ENCODE measurements around the gene TLX1.

DNA sequence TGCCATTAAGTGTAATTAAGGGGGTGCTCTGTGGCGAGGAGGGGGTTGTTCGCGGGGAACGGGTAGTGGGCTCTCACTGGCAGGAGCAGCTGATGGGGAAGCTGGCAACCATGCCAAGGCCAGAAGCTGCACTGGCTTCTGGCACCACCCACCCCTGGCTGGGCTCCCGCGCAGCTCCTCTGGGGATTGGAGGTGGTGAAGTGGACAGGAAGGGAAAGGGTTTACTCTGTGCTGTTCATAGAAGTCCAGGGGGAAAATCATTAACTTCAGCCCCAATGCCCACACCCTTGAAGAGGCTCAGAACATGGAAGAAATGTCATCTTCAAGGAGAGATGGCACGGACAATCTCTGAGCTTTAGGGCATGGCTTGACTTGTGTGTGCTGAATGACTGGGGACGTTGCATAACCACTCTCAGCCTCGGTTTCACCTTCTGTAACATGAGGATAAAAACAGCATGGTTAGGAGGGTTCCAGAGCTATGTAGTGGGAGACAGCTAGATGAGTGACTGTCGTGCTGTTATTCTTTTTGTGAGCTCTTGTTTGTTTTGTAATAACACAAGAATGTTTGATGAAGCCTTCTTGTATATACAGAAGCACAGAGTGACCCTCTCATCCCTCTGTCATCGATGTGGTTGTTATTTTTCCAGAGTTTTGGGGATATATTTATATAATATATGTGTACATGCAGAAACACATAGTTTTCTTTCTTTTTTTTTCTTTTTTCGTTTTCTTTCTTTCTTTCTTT lies 39.4 kb upstream of the TLX1 start:
- no peak for TF ChIP-seq CBX8 (IDR thresholded peaks at IDR 0.05)
- no peak for TF ChIP-seq NFE2L2 (conservative IDR thresholded peaks at IDR 0.05; ENCODE audit: low read length)
- TF ChIP-seq, protein P1, sequence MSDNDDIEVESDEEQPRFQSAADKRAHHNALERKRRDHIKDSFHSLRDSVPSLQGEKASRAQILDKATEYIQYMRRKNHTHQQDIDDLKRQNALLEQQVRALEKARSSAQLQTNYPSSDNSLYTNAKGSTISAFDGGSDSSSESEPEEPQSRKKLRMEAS (IDR thresholded peaks at IDR 0.05), result peak; percentile 70
- TF ChIP-seq, protein P2, sequence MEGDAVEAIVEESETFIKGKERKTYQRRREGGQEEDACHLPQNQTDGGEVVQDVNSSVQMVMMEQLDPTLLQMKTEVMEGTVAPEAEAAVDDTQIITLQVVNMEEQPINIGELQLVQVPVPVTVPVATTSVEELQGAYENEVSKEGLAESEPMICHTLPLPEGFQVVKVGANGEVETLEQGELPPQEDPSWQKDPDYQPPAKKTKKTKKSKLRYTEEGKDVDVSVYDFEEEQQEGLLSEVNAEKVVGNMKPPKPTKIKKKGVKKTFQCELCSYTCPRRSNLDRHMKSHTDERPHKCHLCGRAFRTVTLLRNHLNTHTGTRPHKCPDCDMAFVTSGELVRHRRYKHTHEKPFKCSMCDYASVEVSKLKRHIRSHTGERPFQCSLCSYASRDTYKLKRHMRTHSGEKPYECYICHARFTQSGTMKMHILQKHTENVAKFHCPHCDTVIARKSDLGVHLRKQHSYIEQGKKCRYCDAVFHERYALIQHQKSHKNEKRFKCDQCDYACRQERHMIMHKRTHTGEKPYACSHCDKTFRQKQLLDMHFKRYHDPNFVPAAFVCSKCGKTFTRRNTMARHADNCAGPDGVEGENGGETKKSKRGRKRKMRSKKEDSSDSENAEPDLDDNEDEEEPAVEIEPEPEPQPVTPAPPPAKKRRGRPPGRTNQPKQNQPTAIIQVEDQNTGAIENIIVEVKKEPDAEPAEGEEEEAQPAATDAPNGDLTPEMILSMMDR (IDR thresholded peaks at IDR 0.05), result no peak
- no peak for TF ChIP-seq JUN (IDR thresholded peaks at IDR 0.05)

All from A549 (cell line).